ENCODE results near the gene SLC49A3.

DNA sequence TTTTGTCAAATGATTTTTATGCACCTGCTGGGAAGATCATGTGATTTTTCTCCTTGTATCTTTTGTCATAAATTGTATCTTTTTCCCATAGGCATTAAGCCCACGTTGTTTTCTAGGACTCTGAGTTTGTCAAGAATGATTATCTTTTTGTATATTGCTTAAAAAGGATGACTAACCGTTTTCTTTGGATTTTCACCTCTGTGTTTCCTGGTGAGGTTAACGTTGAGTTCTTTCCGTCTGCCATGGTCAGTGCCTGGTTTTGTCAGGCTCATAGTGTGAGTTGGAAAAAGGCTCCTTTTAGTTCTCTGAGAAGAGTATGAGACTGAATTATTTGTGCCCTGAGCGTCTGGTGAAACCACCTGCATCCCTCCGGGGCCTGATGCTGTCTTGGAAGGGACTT lies 38.6 kb upstream of the SLC49A3 start:
- TF ChIP-seq, protein P1, sequence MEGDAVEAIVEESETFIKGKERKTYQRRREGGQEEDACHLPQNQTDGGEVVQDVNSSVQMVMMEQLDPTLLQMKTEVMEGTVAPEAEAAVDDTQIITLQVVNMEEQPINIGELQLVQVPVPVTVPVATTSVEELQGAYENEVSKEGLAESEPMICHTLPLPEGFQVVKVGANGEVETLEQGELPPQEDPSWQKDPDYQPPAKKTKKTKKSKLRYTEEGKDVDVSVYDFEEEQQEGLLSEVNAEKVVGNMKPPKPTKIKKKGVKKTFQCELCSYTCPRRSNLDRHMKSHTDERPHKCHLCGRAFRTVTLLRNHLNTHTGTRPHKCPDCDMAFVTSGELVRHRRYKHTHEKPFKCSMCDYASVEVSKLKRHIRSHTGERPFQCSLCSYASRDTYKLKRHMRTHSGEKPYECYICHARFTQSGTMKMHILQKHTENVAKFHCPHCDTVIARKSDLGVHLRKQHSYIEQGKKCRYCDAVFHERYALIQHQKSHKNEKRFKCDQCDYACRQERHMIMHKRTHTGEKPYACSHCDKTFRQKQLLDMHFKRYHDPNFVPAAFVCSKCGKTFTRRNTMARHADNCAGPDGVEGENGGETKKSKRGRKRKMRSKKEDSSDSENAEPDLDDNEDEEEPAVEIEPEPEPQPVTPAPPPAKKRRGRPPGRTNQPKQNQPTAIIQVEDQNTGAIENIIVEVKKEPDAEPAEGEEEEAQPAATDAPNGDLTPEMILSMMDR (conservative IDR thresholded peaks at IDR 0.05), result no peak
- TF ChIP-seq EZH2 (IDR thresholded peaks at IDR 0.05; ENCODE audit: low read depth), result no peak

All from PC-9 (cell line).